Spleen (tissue), 7 donors: ENCODE measurements around the gene GAS6.

Experiments
- POLR2A ChIP-seq, 3 donors: fragments of 450-650 bp; IDR thresholded peaks; one replicate each; pipeline ENCODE4 v1.5.1; 2017; ENCODE audit warnings: antibody characterized with exemption in 3 of 3, mild to moderate bottlenecking in 1 of 3
- TF ChIP-seq, protein P1 (sequence below), 11 experiments: fragments of 200-600 bp in 7 of 11; fragments of 450-650 bp in 4 of 11; sonication (generic) in 4 of 11; IDR thresholded peaks in 8 of 11; conservative IDR thresholded peaks in 3 of 11; 1 replicate in 7 of 11; 2 replicates in 4 of 11; pipeline versions ENCODE4 v1.4.0 to v1.8.0; 2016 to 2021; ENCODE audit warnings: antibody characterized with exemption in 11 of 11, inconsistent platforms in 4 of 11, mild to moderate bottlenecking in 1 of 11
- donor health status: DM: no; HTN: no; CAD: no; lungs with moderate emphysema.
- donor health status: DM: no; HTN: no; CAD: no.
- donor health status: DM: no; HTN: no; CAD: no.

DNA sequence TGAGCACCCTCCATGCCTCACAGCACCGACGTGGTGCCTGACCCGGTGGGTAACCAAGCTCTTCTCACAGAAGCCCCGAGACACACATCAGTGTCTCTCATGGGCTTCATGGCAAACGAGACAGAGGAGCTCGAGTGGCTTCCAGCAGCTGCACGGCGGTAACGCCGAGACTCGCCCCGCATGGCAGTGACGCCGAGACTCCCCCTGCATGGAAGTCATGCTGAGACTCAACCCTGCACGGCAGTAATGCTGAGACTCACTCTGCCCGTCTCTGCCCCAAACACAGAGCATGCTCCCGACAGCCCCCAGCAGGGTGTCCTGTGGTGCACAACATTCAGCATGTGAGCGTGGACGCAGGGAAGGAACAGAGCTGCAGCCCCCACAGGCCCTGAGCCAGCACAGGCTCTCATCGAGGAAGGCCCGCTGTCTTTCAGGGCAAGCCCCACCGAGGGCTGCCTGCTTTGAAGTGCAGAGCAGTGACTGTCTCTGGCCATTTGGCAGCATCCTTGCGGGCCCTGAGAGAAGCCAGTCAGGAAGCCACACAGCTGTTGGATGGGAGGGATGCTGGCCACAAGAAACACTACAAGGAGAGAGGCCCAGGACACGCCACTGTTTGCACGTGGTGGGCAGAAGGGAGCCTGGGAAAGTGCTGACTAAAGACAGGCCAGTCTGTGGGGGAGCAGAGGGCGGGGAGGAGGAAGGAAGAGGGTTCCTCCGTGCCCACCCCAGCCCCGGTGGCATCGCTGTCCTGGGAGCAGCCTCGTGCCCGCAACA is 9.5 kb downstream of the GAS6 start:
- TF ChIP-seq, protein P1, sequence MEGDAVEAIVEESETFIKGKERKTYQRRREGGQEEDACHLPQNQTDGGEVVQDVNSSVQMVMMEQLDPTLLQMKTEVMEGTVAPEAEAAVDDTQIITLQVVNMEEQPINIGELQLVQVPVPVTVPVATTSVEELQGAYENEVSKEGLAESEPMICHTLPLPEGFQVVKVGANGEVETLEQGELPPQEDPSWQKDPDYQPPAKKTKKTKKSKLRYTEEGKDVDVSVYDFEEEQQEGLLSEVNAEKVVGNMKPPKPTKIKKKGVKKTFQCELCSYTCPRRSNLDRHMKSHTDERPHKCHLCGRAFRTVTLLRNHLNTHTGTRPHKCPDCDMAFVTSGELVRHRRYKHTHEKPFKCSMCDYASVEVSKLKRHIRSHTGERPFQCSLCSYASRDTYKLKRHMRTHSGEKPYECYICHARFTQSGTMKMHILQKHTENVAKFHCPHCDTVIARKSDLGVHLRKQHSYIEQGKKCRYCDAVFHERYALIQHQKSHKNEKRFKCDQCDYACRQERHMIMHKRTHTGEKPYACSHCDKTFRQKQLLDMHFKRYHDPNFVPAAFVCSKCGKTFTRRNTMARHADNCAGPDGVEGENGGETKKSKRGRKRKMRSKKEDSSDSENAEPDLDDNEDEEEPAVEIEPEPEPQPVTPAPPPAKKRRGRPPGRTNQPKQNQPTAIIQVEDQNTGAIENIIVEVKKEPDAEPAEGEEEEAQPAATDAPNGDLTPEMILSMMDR (IDR thresholded peaks at IDR 0.05 in 8 of 11, conservative IDR thresholded peaks at IDR 0.05 in 3 of 11) = no peak
- no peak for TF ChIP-seq POLR2A (IDR thresholded peaks at IDR 0.05)
